NCI-H82 (cell line): ENCODE data around the gene ISCU.
"Not testable (repeated sequence)": the region's sequence is repeated elsewhere in the genome, so short reads cannot be mapped to it uniquely, and the experiment has no call there.

Experiments used
- DNase-seq: peaks from one replicate; lab custom pipeline; 2025; lab: John Stamatoyannopoulos, UW

The ISCU gene

DNA sequence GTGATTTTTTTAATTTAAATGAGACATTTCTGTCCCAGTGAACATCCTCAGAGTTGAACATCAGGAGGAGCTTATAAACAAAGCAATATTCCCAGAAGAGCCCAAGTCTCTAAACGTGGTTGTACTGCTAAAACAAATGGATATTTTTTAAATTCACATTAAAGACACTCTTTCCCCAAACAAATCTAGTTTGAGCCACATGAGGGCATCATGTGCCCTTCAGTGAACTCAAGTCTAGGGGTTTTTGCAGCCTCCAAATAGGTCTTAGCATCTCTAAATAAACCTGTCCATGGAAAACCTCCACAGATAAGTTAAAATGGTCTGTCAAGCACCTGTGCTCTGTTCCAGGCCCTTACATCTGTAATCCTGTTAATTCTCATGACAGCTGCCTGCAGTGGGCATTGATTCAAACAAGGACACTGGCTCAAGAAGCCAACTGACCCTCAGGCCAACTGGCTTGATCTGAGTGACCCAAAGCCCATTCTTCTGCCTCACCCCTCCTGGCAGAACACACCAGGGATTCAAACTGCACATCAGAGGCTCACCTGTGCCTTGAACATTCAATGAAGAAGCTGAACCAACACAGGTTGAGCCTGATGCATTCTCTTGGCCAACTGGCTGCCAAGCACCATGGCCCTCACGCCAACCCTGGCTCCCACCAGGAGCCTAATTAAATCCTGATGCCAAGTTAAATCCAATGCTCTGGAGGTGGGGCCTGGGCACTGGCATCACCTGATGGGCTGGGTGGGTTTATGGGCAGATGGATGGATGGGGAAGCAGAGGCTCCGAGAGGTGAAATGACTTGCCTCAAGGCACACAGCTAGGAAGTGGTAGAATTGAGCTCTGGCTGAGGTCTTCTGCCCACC is 8.6 kb downstream of the ISCU start:
- DNase-seq, result peak; percentile 22

DNA sequence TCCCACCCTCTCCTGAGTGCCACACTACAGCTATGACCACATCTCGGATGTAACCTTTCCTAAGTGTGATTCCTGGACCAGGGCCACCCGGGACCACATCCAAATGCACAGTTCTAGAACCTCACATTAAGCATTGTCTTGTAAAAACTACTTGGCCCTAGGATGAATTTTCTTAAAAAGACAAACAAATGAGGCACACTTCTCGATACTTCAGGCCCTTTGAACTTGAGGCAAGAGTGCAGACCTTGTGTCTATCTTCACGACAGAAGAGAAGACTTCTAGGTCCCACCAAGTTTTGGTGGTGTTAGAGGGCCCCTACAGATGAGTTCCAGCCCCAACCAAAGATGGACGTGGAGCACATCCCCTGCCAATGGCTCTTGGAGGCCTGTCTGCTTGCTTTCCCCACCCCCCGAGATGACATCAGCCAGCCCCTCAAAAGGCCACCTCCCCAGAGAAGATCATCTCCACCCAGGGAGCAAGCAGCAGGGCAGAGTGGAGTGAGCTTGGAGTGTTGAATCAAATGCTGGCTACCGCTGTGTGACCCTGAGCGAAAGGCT is 9.3 kb downstream of the ISCU start:
- no peak for DNase-seq

DNA sequence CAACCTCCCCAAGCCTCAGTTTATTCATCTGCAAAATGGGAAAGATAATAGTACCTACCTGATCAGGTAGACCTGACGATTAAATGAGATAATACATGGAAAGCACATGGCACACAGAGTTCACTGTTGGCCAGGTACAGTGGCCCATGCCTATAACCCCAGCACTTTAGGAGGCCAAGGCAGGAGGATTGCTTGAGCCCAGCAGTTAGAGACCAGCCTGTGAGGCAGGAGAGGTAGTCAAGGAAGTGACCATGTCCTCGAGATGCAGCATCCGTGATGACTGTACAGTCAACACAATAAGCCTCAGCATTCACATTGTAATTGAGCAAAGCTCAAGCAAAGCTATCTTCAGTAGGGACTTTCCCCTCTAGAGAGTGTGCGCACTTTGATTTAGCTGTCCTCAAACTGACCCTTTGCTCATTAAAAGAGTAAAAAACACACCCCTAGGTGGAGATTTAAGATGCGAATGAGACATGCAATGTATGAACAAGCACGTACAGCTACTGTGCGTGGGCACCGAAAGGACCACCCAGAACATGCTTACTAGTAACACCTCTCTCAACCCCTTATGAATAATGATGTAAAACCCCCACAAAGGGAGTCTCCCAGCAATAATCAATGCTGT is 9.9 kb downstream of the ISCU start:
- DNase-seq, result no peak

DNA sequence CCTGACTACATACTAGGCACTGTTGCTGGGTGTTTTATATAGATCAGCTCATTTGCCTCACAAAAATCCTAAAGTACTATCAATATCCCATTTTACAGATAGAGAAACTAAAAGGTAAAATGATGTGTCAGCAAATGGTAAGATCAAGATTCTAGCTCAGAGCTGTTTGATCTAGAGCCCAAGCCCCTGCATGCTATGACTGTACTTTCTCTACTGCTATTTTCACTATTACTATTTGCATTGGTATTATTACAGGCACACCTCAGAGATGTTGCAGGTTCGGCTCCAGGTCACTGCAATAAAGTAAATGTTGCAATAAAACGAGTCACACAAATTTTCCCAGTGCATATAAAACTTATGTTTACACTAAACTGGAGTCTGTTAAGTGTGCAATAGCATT is 10.9 kb downstream of the ISCU start:
- no peak for DNase-seq

DNA sequence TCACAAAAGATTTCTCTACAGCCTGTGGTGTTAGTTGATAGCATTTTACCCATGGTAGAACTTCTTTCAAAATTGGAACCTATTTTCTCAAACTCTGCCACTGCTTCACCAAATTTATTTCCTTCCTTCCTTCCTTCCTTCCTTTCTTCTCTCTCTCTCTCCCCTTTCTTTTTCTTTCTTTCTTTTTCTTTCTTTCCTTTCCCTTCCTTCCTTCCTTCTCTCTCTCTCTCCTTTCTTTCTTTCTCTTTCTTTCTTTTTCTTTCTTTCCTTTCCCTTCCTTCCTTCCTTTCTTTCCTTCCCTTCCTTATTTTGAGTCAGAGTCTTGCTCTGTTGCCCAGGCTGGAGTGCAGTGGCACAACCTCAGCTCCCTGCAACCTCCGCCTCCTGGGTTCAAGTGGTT is 11.9 kb downstream of the ISCU start:
- DNase-seq, result not testable (repeated sequence)

DNA sequence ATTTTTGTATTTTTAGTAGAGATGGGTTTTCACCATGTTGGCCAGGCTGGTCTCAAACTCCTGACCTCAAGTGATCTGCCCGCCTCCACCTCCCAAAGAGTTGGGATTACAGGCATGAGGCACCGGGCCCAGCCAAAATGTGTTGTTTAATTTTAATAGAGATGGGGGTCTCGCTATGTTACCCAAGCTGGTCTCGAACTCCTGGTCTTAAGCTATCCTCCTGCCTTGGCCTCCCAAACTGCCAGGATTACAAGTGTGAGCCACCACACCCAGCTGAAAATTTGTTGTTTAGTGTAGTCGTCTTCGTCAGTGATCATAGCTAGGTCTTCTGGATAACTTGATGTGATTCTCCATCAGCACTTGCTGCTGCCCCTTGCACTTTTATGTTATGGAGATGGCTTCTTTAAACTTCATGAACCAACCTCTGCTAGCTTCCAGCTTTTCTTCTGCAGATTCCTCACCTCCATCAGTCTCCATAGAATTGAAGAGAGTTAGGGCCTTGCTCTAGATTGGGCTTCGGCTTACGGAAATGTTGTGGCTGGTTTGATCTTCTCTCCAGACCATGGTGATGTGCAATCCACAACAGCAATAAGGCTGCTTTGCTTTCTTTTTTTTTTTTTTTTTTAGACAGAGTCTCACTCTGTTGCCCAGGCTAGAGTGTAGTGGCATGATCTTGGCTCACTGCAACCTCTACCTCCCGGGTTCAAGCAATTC is 13.0 kb downstream of the ISCU start:
- no peak for DNase-seq

DNA sequence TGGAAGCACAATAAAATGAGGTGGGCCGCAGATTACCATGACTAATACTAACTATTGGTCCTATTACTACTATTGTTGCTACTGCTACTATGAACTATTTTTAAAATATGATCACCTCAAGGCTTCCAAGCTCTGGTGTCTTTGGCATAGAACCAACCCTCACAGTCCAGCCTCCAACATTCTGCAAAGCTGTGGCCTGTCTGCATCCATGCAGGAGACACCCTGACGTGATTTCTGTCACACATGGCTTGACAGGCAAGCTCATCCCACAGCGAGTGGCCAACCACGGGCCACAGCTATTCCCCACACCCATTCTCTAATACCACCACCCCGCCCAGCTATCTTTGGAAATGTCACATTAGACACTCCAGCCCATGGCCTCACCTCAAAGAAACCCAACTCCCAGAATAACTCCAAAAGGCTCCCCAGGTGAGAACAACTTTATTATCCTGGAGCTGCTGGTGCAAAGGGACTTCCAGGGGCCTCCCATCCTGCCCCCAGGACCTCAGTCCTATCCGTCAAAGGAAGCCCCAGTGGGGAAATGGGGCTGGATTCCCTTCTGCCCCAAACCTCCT is 14.4 kb downstream of the ISCU start:
- no peak for DNase-seq

DNA sequence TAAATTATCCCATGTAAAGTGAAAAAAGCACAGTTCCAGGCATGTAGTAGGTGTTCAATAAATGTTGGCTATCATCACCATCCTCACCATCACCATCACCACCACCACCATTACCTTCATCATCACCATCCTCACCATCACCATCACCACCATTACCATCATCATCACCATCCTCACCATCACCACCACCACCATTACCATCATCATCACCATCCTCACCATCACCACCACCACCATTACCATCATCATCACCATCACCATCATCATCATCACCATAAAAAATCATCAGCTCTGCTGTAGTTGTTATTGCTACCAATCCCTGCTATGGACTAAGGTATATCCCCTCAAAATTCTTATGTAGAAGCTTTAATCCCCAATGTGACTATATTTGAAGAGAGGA is 15.1 kb downstream of the ISCU start:
- no peak for DNase-seq

DNA sequence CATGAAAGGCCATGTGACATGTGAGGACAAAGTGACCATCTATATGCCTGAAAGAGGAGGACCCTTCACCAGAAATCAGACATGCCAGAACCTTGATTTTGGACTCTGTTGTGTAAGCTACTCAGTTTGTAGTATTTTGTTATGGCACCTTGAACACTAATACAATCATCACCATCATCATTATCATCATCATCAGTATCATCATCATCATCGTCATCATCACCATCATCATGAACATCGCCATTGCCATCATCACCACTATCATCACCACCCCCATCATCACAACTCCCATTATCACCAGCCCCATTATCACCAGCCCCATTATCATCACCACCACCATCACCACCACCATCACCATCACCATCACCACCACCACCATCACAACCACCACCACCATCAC is 15.9 kb downstream of the ISCU start:
- no peak for DNase-seq

DNA sequence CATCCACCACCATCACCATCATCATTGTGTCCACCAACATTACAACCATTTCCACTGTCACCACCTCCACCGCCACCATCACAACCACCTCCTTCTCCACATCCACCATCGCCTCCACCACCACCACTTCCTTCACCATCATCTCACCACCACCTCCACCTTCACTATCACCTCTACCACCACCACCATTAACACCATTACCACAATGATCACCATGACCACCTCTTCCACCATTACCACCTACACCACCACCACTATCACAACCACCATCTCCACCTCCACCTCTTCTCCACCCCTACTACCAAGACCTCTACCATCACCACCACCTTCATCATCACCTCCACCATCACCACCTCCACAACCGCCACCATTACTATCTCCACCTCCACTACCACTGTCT is 16.4 kb downstream of the ISCU start:
- DNase-seq, result no peak

DNA sequence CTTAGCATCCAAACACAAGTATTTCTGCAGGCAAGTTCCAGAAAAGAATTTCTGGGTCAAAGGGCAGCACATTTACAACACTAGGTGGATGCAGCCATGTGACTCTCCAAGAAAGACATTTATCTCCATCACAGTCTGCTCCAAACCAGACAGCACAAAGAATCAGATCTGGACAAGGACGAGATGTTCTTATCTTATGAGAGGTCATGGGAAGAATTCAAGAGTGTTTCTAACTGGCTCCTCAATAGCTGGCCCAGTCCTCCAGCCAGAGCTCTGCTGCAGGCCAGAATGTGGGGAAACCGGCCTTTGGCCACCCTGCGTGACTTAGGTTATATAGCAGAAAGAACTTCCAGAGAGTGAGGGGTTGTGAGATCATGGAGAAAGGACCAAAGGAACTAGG is 18.1 kb downstream of the ISCU start:
- no peak for DNase-seq

DNA sequence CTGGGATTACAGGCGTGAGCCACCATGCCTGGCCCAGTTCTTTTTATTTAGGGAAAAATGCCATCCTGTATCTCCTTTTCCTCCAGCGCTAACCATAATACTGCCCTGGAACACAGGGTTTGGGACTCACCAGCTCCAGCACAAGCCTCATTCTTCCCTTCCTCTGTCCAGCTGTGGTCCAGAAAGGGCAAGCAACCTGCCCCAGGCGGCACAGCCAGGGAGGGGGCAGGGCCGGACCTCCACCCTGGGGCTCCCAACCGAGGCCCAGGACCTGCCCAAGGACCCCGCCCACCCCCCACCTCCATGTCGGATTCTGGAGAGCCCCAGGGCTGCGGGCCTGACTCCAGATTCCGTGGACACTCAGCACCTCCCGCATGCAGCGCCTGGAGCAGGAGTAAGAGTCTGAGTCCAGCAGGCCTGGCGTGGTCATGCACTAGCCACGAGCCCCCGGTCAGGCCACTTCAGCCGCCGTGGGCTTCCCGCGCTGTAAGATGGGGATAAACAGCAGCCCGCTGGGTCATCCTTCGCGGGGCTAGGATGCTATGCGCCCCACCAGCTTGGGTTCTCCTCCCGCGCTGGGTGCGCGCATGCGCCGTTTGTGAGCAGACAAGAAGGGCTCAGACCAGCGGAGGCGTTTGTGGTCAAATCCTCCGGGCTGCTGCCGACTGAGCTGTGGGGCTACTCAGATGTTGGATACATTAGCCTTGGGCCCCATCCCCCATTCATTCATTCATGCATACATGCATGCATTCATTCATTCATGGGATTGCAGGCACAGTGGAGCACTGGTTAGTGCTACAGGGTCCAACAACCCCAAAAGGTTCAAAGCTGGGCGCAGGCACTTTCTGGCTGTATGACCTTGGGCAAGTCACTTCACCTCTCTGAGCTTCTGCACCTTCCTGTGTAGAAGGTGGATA is 19.2 kb downstream of the ISCU start:
- DNase-seq, result no peak

DNA sequence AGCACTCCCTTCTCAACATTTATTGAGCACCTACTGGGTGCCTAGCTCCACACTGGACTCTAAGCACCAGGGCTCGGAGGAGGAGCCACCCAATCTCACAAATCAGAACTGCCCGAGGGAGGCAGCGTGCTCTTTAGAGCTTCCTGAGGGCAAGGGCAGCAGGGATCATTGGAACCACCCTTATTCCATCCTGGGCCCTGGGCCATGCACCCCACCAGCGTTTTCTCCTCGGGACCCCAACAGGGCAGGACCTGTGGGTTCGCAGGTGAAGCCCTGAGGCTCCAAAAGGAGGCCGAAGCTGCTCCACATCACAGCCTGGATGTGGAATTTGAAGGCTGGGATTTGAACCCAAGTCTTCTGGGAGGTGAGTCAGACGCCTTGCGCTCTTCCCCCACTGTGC is 20.1 kb downstream of the ISCU start:
- DNase-seq, result no peak

DNA sequence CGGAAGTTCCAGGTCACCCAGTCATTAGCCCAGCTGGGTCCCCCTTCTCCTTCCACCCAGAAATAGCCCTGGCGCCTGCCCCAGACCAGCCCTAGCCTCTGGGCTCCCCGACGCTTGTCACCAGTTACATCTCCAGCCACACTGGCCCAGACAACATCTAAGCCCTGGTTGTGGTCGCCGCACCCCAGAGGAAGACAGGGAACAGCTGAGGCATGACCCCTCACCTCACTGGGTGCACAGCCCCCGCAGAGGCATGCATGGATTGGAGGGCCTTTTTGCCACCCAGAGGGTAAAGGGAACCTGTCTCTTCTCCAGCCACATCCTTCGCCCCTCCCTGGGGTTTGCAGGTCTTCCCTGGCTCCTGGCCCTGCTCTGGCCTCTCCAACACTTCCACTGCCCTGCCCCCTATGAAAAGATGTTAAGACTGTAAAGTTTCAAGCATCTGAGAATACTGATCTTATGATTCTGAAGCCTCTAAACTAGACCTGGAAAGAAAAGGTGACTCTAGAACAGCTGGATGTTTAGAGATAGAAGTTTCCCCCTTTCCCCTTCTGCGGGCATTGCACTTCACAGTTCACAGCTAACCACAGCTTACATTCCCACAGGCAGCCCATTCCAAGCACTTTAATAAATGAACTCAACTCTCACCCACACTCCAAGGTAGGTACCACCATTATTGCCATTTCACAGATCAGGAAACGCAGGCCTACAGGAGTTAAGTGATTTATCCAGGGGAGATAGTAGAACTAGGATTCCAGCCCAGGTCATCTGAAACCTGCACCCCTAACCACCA is 20.8 kb downstream of the ISCU start:
- DNase-seq, result no peak

DNA sequence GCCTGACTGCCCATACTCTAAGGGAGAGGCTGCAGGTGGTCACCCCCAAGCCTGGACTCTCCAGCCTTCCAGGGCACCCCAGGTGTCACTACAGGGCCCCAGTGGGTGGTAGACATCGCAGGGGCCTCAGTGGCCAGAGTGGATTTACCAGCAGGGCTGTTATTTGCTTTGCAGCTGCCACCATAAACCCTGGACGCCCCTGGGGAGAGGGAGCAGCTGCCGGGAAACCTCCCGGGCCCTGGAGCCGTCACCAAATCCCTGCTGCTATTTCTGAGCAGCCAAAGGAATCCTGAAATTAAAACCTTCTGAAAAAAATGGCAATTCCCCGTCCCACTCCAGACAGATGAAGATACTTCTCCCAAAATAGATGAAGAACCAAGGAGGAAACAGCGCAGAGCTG is 21.6 kb downstream of the ISCU start:
- peak; percentile 68 for DNase-seq

DNA sequence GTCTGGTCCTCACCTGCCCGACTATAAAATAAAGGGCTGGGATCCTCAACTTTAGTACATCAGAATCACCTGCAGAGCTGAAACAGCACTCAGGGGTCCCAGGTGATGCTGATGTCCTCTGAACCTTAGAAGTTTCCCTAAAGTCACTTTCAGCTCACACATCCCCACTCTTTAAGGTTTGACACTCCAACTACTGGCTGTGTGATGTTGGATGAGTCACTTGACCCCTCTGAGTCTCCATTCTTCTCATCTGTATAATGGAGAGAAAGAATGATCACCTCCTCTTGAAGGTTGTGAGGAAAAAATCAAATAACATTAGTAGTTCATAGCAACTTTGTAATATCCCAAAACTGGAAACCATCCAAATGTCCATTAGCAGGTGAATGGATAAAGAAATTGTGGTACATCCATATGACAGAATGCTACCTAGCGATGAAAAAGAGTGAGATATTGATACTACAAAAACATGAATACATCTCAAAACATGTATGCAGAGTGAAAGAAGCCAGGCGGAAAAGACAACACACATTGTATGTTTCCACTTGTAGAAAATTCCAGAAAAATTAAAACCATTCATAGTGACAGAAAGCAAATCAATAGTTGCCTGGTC is 22.2 kb downstream of the ISCU start:
- DNase-seq, result no peak

DNA sequence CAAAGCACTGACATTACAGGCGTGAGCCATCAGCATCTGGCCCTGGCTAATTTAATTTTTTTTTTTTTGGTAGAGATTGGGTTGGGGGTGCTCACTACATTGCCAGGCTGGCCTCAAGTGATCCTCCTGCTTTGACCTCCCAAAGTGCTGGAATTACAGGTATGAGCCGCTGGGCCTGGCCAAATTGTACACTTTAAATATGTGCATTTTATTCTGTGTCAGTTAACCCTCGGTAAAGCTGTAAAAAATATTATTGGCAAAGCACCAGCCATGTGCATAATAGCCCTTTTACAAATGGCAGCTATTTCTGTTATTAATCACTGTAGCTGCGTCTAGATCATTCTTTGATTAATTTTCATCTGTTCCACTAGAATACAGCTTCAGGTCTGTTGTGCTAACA is 23.5 kb downstream of the ISCU start:
- DNase-seq, result no peak

DNA sequence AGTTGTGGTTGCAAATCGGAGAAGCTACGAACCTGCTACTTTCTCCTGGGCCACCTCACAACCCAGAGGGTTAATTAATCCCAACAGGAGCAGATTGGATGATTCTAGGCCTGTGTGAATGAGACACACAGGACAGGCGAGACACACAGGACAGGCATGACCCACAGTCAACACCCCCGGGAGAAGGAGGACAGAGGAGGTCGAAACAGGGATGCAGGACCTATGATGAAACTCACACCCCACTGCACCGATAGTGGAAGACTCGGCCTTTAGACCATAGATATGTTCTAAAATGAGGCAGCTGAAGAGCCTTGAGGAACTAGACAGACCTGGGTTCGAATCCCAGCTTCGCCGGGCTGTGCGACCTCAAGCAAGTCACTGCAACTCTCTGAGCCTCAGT is 23.9 kb downstream of the ISCU start:
- no peak for DNase-seq

DNA sequence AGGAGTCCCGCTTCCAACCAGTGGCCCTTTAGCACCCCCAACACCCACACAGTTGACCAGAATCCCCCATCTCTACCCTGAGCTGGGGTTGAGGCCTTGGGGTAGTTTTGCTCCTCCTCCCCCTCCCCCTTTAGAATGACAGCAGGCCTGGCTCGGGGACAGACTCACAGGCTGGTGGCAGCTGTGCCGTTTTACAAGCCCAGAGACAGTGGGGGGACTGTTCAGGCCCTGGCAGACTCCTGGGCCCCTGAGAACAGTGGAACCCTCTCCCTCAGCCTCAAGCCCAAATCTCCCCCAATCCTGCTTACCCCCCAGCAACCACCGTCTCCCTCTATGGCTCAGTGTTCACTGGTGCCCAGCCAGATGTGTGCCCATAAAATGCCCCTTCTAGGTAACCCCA is 25.4 kb downstream of the ISCU start:
- DNase-seq, result peak; percentile 58
